Measurements from ENCODE around the gene VSTM2B. TPM values are rescaled to one million over a fixed set of nuclear protein-coding genes. Genes with fewer than 3 reads are reported as not detected.

VSTM2B gene
- total and polyA plus RNA-seq, 4 donors: not detected

DNA sequence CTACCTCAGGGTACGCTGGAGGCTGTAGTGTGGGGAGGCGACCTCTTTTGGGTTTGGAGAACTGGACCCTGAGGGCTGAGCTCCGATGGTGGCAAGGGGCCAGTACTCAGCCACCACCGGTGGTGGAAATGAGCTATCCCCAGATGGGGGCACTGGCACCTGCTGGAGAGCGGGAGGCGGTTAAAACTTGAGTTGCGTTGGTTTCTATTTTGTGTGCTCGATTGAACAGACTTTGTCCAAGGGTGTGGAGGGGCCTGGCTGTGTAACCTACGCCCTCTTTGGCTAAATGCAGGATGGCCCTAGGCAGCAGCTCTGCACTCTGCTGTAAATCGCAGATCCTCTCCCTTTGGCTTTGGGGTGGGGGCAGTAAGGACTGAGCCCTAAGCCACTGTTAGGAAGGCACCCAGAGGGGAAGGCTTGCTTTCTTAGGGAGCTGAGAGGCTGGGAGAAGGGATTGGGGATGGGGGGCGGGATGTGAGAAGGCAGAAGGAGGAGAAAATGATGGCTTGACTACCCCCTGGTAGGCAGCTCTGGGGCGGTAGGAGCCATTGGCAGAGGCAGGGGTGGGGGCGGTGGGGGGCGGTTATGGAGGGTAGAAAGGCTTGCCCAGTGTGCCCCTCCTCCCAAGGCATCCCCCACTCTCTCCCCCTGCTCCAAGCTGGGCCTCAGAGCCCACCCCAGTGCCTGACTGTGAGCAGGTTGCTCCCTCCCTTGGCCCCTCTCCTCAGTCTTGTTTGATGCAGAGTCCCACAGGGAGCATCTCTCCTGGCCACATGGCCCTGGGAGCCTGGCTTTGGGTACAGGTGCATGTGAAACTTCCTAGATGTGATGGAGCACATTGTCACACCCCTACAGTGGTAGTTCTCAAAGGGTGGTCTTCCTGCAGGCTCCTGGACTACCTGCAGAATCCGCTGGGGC lies 5.0 kb downstream of the VSTM2B start:
- 24 to 28% methylated on average over 13 to 15 of the region's 15 CpGs for WGBS, 2 donors
- Histone ChIP-seq H3K9me3 (ENCODE audit: control insufficient read depth, low read length) (peaks cover 2% of the 10 kb centered on the region), H3K4me1 (ENCODE audit: control insufficient read depth in 1 of 2, insufficient read depth in 2 of 2, low read length in 2 of 2) (no peaks in the 10 kb centered on the region), H3K27me3 (ENCODE audit: control insufficient read depth in 1 of 2, insufficient read depth in 2 of 2, low read length in 1 of 2) (no peaks in the 10 kb centered on the region), H3K36me3 (ENCODE audit: control insufficient read depth in 1 of 2, insufficient read depth in 2 of 2, low read length in 1 of 2) (no peaks in the 10 kb centered on the region), H3K4me3 (ENCODE audit: low read length in 2 of 2) (no peak overlapping the region), H3K27ac (ENCODE audit: low read depth in 1 of 2, low read length in 2 of 2) (no peak overlapping the region)
- DNase-seq (peak in 1 of 2 donors; percentile 35), ATAC-seq (ENCODE audit: low FRiP score) (no peak)
- intact Hi-C loops (cut with DNase I): no loop called here

- WGBS, 2 donors: 76 to 89% methylated on average over 7 of the region's 7 CpGs
- no peaks in the 10 kb centered on the region for H3K36me3 ChIP-seq (ENCODE audit: control insufficient read depth in 1 of 2, insufficient read depth in 2 of 2, low read length in 1 of 2)
- no peaks in the 10 kb centered on the region for H3K4me1 ChIP-seq (ENCODE audit: control insufficient read depth in 1 of 2, insufficient read depth in 2 of 2, low read length in 2 of 2)
- no peak overlapping the region for H3K27ac ChIP-seq (ENCODE audit: low read depth in 1 of 2, low read length in 2 of 2)
- H3K4me3 ChIP-seq (ENCODE audit: low read length in 2 of 2): no peak overlapping the region
- ATAC-seq (ENCODE audit: low FRiP score) (no peak), DNase-seq (peak in 1 of 2 donors; percentile 51)
- intact Hi-C loops (cut with DNase I): no loop called here
- no peaks in the 10 kb centered on the region for H3K27me3 ChIP-seq (ENCODE audit: control insufficient read depth in 1 of 2, insufficient read depth in 2 of 2, low read length in 1 of 2)
- H3K9me3 ChIP-seq (ENCODE audit: control insufficient read depth, low read length): peaks cover 2% of the 10 kb centered on the region
Observed at GRCh38 chr19:29531458-29532025, 5.7 kb downstream of the VSTM2B start.

GRCh38 chr19:29532097-29532496 lies 6.3 kb downstream of the VSTM2B start:
- Histone ChIP-seq H3K27me3 (ENCODE audit: control insufficient read depth in 1 of 2, insufficient read depth in 2 of 2, low read length in 1 of 2) (no peaks in the 10 kb centered on the region), H3K36me3 (ENCODE audit: control insufficient read depth in 1 of 2, insufficient read depth in 2 of 2, low read length in 1 of 2) (no peaks in the 10 kb centered on the region), H3K4me3 (ENCODE audit: low read length in 2 of 2) (no peak overlapping the region), H3K9me3 (ENCODE audit: control insufficient read depth, low read length) (peaks cover 2% of the 10 kb centered on the region), H3K4me1 (ENCODE audit: control insufficient read depth in 1 of 2, insufficient read depth in 2 of 2, low read length in 2 of 2) (no peaks in the 10 kb centered on the region), H3K27ac (ENCODE audit: low read depth in 1 of 2, low read length in 2 of 2) (no peak overlapping the region)
- WGBS, 2 donors: 67 to 70% methylated on average over 8 of the region's 8 CpGs
- DNase-seq (no peak), ATAC-seq (ENCODE audit: low FRiP score) (no peak)
- intact Hi-C loops (cut with DNase I): no loop called here

- WGBS, 2 donors: 69 to 86% methylated on average over 3 of the region's 3 CpGs
- Histone ChIP-seq H3K27ac (ENCODE audit: low read depth in 1 of 2, low read length in 2 of 2) (no peak overlapping the region), H3K27me3 (ENCODE audit: control insufficient read depth in 1 of 2, insufficient read depth in 2 of 2, low read length in 1 of 2) (no peaks in the 10 kb centered on the region), H3K4me1 (ENCODE audit: control insufficient read depth in 1 of 2, insufficient read depth in 2 of 2, low read length in 2 of 2) (no peaks in the 10 kb centered on the region), H3K36me3 (ENCODE audit: control insufficient read depth in 1 of 2, insufficient read depth in 2 of 2, low read length in 1 of 2) (no peaks in the 10 kb centered on the region), H3K4me3 (ENCODE audit: low read length in 2 of 2) (no peak overlapping the region), H3K9me3 (ENCODE audit: control insufficient read depth, low read length) (peaks cover 2% of the 10 kb centered on the region)
- intact Hi-C loops (cut with DNase I): no loop called here
- DNase-seq: peak in 1 of 2 donors; percentile 58
- ATAC-seq (ENCODE audit: low FRiP score): no peak
Observed at GRCh38 chr19:29532956-29533355, 7.2 kb downstream of the VSTM2B start.

DNA sequence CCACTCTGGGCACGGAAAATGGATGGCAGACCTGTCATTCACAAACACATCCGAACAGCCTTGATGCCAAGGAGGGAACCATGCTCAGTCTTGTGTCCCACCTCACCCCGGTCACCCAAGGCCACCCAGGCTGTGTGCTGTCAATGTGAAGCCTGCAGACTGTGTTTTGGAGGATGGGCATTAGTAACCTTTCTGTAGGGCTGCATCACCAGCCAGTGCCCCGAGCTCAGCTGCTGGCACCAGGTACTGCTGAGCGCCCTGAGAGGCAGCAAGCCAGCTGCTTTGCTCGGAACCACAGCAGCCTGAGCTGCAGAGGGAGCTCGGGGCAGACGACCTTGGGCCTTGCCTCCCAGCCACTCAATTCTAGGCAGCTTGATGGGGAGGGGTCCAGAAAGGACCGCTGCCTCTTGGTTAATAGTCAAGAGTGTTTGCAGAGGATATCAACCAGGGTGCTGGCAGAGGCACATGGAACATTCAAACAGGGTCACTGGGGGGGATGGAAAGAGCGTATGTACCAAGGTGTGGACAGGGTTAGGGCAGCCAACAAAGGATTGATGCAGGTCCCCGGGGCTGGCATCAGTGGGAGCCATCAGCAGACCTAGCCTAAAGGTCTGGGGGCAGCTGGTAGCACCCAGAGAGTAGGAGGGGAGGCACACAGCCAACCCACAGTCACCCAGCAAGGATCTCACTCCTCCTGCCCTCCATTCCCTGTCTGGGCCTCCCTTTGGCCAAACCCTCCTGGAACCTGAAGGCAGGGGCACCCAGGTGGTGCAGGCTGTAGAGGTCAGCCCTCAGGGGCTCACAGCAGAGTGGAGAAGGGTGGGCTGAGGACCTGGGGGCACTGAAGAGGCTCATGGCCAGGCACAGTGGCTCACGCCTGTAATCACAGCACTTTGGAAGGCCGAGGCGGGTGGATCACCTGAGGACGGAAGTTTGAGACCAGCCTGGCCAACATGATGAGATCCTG lies 8.1 kb downstream of the VSTM2B start:
- ATAC-seq (ENCODE audit: low FRiP score) (no peak), DNase-seq (peak in 1 of 2 donors; percentile 54)
- Histone ChIP-seq H3K36me3 (ENCODE audit: control insufficient read depth in 1 of 2, insufficient read depth in 2 of 2, low read length in 1 of 2) (no peaks in the 10 kb centered on the region), H3K4me1 (ENCODE audit: control insufficient read depth in 1 of 2, insufficient read depth in 2 of 2, low read length in 2 of 2) (no peaks in the 10 kb centered on the region), H3K27me3 (ENCODE audit: control insufficient read depth in 1 of 2, insufficient read depth in 2 of 2, low read length in 1 of 2) (no peaks in the 10 kb centered on the region), H3K4me3 (ENCODE audit: low read length in 2 of 2) (no peak overlapping the region), H3K9me3 (ENCODE audit: control insufficient read depth, low read length) (peaks cover 2% of the 10 kb centered on the region), H3K27ac (ENCODE audit: low read depth in 1 of 2, low read length in 2 of 2) (no peak overlapping the region)
- 79 to 84% methylated on average over 15 of the region's 15 CpGs for WGBS, 2 donors
- intact Hi-C loops (cut with DNase I): no loop called here

GRCh38 chr19:29535214-29535831 lies 9.5 kb downstream of the VSTM2B start:
- H3K4me1 ChIP-seq (ENCODE audit: control insufficient read depth in 1 of 2, insufficient read depth in 2 of 2, low read length in 2 of 2): no peaks in the 10 kb centered on the region
- no peaks in the 10 kb centered on the region for H3K27me3 ChIP-seq (ENCODE audit: control insufficient read depth in 1 of 2, insufficient read depth in 2 of 2, low read length in 1 of 2)
- ATAC-seq (ENCODE audit: low FRiP score) (no peak), DNase-seq (peak in 1 of 2 donors; percentile 38)
- H3K4me3 ChIP-seq (ENCODE audit: low read length in 2 of 2): no peak overlapping the region
- no peak overlapping the region for H3K27ac ChIP-seq (ENCODE audit: low read depth in 1 of 2, low read length in 2 of 2)
- H3K36me3 ChIP-seq (ENCODE audit: control insufficient read depth in 1 of 2, insufficient read depth in 2 of 2, low read length in 1 of 2): no peaks in the 10 kb centered on the region
- H3K9me3 ChIP-seq (ENCODE audit: control insufficient read depth, low read length): peaks cover 2% of the 10 kb centered on the region
- intact Hi-C loops (cut with DNase I): no loop called here
- 45 to 53% methylated on average over 19 of the region's 19 CpGs for WGBS, 2 donors

- WGBS, 2 donors: 64 to 75% methylated on average over 4 of the region's 4 CpGs
- ATAC-seq (ENCODE audit: low FRiP score) (no peak), DNase-seq (no peak)
- H3K27me3 ChIP-seq (ENCODE audit: control insufficient read depth in 1 of 2, insufficient read depth in 2 of 2, low read length in 1 of 2): no peaks in the 10 kb centered on the region
- H3K27ac ChIP-seq (ENCODE audit: low read depth in 1 of 2, low read length in 2 of 2): no peak overlapping the region
- no peaks in the 10 kb centered on the region for H3K36me3 ChIP-seq (ENCODE audit: control insufficient read depth in 1 of 2, insufficient read depth in 2 of 2, low read length in 1 of 2)
- no peak overlapping the region for H3K4me3 ChIP-seq (ENCODE audit: low read length in 2 of 2)
- H3K4me1 ChIP-seq (ENCODE audit: control insufficient read depth in 1 of 2, insufficient read depth in 2 of 2, low read length in 2 of 2): no peaks in the 10 kb centered on the region
- intact Hi-C loops (cut with DNase I): no loop called here
- peaks cover 2% of the 10 kb centered on the region for H3K9me3 ChIP-seq (ENCODE audit: control insufficient read depth, low read length)
Observed at GRCh38 chr19:29535984-29536508, 10.3 kb downstream of the VSTM2B start.

- WGBS, 2 donors: 54 to 63% methylated on average over 7 of the region's 7 CpGs
- no peak for ATAC-seq (ENCODE audit: low FRiP score)
- no peaks in the 10 kb centered on the region for H3K36me3 ChIP-seq (ENCODE audit: control insufficient read depth in 1 of 2, insufficient read depth in 2 of 2, low read length in 1 of 2)
- H3K9me3 ChIP-seq (ENCODE audit: control insufficient read depth, low read length): no peaks in the 10 kb centered on the region
- intact Hi-C loops (cut with DNase I): no loop called here
- no peaks in the 10 kb centered on the region for H3K27me3 ChIP-seq (ENCODE audit: control insufficient read depth in 1 of 2, insufficient read depth in 2 of 2, low read length in 1 of 2)
- peak in 1 of 2 donors; percentile 32 for DNase-seq
- H3K27ac ChIP-seq (ENCODE audit: low read depth in 1 of 2, low read length in 2 of 2): no peak overlapping the region
- no peaks in the 10 kb centered on the region for H3K4me1 ChIP-seq (ENCODE audit: control insufficient read depth in 1 of 2, insufficient read depth in 2 of 2, low read length in 2 of 2)
- H3K4me3 ChIP-seq (ENCODE audit: low read length in 2 of 2): no peak overlapping the region
Observed at GRCh38 chr19:29537181-29537580, 11.4 kb downstream of the VSTM2B start.

Measured in aorta (tissue), 5 donors.